ENCODE results near the gene RMND5B.
"Not testable (repeated sequence)": the region's sequence is repeated elsewhere in the genome, so short reads cannot be mapped to it uniquely, and the experiment has no call there.

GRCh38 chr5:178127300-178128009, 3.4 kb upstream of the RMND5B start:
- TF ChIP-seq, protein P1, sequence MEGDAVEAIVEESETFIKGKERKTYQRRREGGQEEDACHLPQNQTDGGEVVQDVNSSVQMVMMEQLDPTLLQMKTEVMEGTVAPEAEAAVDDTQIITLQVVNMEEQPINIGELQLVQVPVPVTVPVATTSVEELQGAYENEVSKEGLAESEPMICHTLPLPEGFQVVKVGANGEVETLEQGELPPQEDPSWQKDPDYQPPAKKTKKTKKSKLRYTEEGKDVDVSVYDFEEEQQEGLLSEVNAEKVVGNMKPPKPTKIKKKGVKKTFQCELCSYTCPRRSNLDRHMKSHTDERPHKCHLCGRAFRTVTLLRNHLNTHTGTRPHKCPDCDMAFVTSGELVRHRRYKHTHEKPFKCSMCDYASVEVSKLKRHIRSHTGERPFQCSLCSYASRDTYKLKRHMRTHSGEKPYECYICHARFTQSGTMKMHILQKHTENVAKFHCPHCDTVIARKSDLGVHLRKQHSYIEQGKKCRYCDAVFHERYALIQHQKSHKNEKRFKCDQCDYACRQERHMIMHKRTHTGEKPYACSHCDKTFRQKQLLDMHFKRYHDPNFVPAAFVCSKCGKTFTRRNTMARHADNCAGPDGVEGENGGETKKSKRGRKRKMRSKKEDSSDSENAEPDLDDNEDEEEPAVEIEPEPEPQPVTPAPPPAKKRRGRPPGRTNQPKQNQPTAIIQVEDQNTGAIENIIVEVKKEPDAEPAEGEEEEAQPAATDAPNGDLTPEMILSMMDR (IDR thresholded peaks at IDR 0.05 in 2 of 3, conservative IDR thresholded peaks at IDR 0.05 in 1 of 3; ENCODE audit: borderline replicate concordance in 1 of 3, insufficient read depth in 1 of 3, low read depth in 2 of 3, low read length in 2 of 3) = not testable (repeated sequence)
- TF ChIP-seq POLR2A (IDR thresholded peaks at IDR 0.05; ENCODE audit: borderline replicate concordance, extremely low read depth, insufficient read depth, insufficient read length); POLR2AphosphoS5 (IDR thresholded peaks at IDR 0.05; ENCODE audit: low read depth, low read length); CEBPB (IDR thresholded peaks at IDR 0.05; ENCODE audit: low read depth); ZFX (IDR thresholded peaks at IDR 0.05): not testable (repeated sequence)

All from HCT116 (cell line).